ENCODE measurements around the gene TRPM5.

TRPM5 gene

DNA sequence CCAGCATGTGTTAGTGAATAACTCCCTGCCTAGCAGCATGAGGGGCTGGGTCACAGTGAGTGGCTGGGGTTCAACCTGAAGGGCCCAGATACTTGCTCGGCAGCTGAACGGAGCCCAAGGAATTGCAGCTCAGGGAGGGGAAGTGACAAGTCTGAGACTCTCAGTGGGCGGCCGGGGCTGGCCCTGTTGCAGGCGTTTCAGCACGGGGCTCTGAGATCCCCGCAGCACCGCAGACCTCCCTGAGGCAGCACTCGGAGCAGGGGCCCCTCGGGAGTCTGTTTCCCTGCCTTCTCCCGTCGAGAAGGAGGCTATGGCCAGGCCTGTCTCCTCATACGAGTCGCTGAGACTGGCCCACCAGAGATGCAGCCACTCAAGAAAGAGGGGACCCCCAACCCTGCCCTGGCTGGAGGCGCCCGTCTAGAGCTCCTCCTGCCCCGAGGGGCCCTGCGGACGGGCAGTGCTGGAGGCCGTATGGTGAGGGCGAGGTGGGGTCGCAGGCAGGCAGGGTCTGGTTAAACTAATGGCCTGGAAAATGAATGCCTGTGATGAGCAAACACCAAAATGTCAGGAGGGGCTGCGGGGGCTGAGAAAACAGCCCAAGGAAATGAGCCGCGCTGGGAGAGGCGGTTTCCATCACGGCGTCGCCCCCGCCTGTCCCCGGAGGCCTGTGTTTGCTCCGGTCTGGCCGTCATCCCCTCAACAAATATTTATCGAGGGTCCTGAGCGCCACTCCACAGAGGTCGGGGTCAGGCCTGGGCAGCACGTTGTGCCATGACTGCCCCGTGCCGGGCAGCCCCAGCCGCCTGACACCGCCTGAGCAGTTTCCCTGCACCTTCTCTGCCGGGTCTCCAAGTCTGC lies 34.5 kb downstream of the TRPM5 start:
- no peak overlapping the region for H3K4me3 ChIP-seq (ENCODE audit: low read depth, low read length)
- TF ChIP-seq, protein P1, sequence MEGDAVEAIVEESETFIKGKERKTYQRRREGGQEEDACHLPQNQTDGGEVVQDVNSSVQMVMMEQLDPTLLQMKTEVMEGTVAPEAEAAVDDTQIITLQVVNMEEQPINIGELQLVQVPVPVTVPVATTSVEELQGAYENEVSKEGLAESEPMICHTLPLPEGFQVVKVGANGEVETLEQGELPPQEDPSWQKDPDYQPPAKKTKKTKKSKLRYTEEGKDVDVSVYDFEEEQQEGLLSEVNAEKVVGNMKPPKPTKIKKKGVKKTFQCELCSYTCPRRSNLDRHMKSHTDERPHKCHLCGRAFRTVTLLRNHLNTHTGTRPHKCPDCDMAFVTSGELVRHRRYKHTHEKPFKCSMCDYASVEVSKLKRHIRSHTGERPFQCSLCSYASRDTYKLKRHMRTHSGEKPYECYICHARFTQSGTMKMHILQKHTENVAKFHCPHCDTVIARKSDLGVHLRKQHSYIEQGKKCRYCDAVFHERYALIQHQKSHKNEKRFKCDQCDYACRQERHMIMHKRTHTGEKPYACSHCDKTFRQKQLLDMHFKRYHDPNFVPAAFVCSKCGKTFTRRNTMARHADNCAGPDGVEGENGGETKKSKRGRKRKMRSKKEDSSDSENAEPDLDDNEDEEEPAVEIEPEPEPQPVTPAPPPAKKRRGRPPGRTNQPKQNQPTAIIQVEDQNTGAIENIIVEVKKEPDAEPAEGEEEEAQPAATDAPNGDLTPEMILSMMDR (IDR thresholded peaks at IDR 0.05; ENCODE audit: low read depth, low read length) = no peak

DNA sequence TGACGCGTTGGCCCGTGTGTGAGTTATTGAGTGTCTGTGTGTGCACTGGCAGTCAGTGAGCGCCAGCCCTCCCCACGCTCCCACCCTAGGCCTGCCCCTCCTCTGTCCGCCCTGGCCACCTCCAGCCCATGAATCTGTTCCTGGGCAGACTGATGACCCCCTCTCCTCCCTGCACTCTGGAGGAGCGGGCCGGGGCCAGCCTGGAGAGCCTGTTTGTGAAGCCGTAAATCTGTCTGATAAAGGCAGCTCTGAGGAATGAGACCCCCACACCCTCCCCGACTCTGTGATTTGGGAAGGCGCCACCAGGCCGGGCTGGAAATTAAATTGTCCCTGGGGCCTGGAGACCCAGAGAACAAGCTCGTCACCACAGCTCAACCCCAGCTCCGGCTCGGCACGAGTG lies 35.2 kb downstream of the TRPM5 start:
- TF ChIP-seq, protein P1 (IDR thresholded peaks at IDR 0.05; ENCODE audit: low read depth, low read length) = no peak
- H3K4me3 ChIP-seq (ENCODE audit: low read depth, low read length) = no peak overlapping the region

DNA sequence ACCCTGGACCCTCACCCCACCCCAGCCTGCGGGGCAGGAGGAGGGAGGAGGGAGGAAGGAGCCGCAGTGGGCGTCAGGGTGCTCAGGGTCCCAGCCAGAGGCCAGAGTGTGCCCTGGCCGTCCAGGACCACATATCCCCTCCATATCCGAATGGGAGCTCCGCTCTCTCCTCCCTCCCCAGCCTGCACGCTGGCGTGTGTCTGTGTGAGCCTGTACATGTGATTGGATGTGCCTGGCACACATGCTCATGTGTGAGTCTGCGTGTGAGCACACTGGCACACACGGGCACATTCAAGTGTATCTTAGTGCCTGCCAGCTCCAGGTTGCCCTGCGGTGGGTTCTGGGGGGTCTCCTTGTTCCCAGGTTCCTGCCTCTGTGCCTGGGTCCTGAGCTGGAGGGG lies 35.6 kb downstream of the TRPM5 start:
- H3K4me3 ChIP-seq (ENCODE audit: low read depth, low read length) = no peak overlapping the region
- TF ChIP-seq, protein P1 (IDR thresholded peaks at IDR 0.05; ENCODE audit: low read depth, low read length) = no peak

DNA sequence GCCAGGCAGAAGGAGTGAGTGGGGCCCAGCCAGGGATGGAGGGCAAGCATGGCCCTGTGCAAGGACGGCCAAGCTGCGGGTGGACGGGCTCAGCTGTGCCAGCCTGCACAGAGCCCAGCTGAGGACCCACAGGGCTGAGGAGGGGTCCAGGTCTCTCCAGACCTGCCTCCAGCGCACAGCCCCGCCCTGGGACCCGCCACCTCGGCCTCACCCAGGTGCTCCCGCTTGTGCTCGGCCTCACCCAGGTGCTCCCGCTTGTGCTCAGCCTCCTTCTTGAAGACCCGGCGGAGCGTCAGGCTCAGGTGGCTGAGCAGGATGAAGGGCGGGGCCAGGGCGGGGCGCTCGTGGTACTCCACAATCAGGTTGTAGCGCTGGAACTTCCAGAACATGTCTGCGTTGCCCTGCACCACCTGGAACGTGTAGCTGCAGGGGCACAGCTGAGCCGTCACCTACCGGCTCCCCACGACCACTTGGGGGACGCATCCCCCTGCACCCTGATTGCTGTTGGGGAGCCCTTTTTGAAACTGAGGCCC lies 37.4 kb downstream of the TRPM5 start:
- no peak overlapping the region for H3K4me3 ChIP-seq (ENCODE audit: low read depth, low read length)
- TF ChIP-seq, protein P1 (IDR thresholded peaks at IDR 0.05; ENCODE audit: low read depth, low read length) = no peak

DNA sequence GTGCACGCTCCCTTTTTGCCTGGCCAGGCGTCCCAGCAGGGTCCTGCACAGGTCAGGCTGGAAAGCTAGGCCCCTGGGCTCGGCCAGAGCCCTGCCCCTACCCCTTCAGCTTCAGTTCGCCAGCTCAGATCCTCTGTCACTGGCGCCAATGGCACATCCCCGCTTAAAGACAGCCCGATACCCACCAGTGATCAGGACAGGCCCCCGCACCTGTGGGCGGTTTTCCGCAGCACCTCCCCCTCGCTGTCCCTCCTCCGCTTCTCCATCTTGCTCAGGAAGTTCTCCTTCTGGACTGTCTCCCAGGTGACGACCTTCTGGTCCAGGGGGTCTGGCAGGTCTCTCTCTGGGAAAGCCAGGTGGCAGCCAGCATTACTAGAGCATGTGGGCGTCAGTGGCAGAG lies 37.9 kb downstream of the TRPM5 start:
- TF ChIP-seq, protein P1 (IDR thresholded peaks at IDR 0.05; ENCODE audit: low read depth, low read length) = no peak
- H3K4me3 ChIP-seq (ENCODE audit: low read depth, low read length) = no peak overlapping the region

DNA sequence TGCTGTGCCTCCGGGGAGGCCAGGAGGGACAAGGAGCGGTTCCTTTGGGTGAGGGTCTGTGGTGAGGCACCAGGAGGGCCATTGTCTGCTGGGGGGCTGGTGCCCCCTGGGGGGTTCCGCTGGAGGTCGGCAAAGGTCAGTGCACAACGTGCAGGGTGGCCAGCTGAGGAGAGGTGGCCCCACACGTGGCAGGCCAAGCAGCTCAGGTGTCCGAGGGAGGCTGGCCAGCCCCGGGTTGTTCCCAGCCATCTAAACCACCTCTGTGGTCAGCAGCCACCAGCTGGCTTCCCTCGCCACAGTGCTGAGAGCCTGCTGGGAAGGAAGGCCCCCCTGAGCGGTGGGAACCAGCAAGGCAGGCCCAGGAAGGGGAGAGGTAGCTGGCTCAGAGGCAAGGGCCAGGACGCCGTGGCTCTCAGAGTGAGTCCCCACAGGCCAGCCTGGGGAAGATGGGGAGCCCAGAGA lies 39.5 kb downstream of the TRPM5 start:
- TF ChIP-seq, protein P1 (IDR thresholded peaks at IDR 0.05; ENCODE audit: low read depth, low read length) = no peak
- no peak overlapping the region for H3K4me3 ChIP-seq (ENCODE audit: low read depth, low read length)
